Esophagus squamous epithelium (tissue), 5 donors: ENCODE measurements around the gene EID3. TPM values are rescaled to one million over a fixed set of nuclear protein-coding genes. Genes with fewer than 3 reads are reported as not detected.
A peak's percentile ranks its signal among the peaks of the same experiment; 100 is the strongest.

ENCODE experiments used
- DNase-seq: peaks from one replicate; lab custom pipeline; 2025; lab: John Stamatoyannopoulos, UW
- H3K27ac ChIP-seq, 4 donors: fragments of 200-600 bp; sonication (generic); one replicate each; pipeline ENCODE4 v1.5.1; 2016 to 2019; ENCODE audit warnings: mild to moderate bottlenecking in 1 of 4
- H3K27me3 ChIP-seq, 4 donors: fragments of 200-600 bp; sonication (generic); 1 replicate in 3 of 4; 2 replicates in 1 of 4; pipeline versions ENCODE4 v1.5.1 to v1.6.0; 2017 to 2021; ENCODE audit warnings: antibody characterized with exemption in 1 of 4
- H3K36me3 ChIP-seq, 3 donors: fragments of 200-600 bp; sonication (generic); one replicate each; pipeline ENCODE4 v1.5.1; 2016 to 2019
- H3K4me1 ChIP-seq, 3 donors: fragments of 200-600 bp; sonication (generic); one replicate each; pipeline ENCODE4 v1.5.1; 2017 to 2019
- H3K4me3 ChIP-seq, 4 donors: fragments of 200-600 bp; sonication (generic); 1 replicate in 3 of 4; 2 replicates in 1 of 4; pipeline ENCODE4 v1.5.1; 2016 to 2019; ENCODE audit warnings: mild to moderate bottlenecking in 2 of 4, moderate library complexity in 1 of 4
- H3K9me3 ChIP-seq, 3 donors: fragments of 200-600 bp; sonication (generic); one replicate each; pipeline ENCODE4 v1.5.1; 2016 to 2019
- POLR2A ChIP-seq, 4 donors: fragments of 450-650 bp; IDR thresholded peaks; one replicate each; pipeline ENCODE4 v1.6.1; 2017; ENCODE audit warnings: antibody characterized with exemption in 4 of 4, mild to moderate bottlenecking in 4 of 4, moderate library complexity in 3 of 4
- WGBS, 2 donors: methylation state at CpG; one replicate each; pipeline ENCODE4 v1.1.5; 2018; 5-methylcytosine and 5-hydroxymethylcytosine counted together
- intact Hi-C: fragments of 100-400 bp; cut with DNase I; formaldehyde crosslinking; loops from one replicate; pipeline ENCODE4 v1.15.0; 2022
- total RNA-seq, 4 donors: library from RNA; depleted of rRNA; stranded (reverse); fragments of >200 nt; gene quantifications; one replicate each; pipeline ENCODE4 v1.1.0, GENCODE V29; 2016
- TF ChIP-seq, protein P1 (sequence below), 6 experiments: fragments of 450-650 bp in 4 of 6; fragments of 200-600 bp in 2 of 6; sonication (generic) in 2 of 6; IDR thresholded peaks; one replicate each; pipeline ENCODE4 v1.5.1; 2016 to 2019; ENCODE audit warnings: antibody characterized with exemption in 6 of 6, mild to moderate bottlenecking in 4 of 6, moderate library complexity in 4 of 6
- donor health status: DM: yes; HTN: yes; CAD: no.

EID3 gene
- total RNA-seq, 4 donors from 2014 or later = 1.8 to 17.1 (median 7.0) TPM

DNA sequence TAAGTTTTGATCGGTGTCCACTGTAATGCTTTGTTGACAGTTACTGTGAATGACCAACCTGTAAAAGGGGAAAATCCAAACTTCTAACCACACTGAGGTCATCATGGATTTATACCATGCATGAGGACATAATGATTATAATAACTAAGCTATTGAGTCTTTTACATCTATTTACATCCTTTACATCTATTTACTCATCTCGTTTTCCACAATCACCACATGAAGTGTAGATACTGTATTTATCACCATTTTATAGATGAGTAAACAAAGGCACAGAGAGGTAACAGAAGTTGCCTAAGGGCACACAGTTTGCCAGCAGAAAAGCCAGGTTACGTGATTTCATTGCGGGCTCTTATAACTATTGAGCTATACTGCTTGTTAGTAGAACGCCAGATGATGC, 27.9 kb upstream of the EID3 start:
- WGBS, 2 donors = 41 to 44% methylated on average over 5 of the region's 5 CpGs
- H3K9me3 ChIP-seq = no peaks in the 10 kb centered on the region
- peak overlapping the region in 3 of 4 donors; percentile 67 to 77 (median 71) for H3K27ac ChIP-seq
- H3K27me3 ChIP-seq = no peaks in the 10 kb centered on the region
- no peak for DNase-seq
- TF ChIP-seq, protein P1, sequence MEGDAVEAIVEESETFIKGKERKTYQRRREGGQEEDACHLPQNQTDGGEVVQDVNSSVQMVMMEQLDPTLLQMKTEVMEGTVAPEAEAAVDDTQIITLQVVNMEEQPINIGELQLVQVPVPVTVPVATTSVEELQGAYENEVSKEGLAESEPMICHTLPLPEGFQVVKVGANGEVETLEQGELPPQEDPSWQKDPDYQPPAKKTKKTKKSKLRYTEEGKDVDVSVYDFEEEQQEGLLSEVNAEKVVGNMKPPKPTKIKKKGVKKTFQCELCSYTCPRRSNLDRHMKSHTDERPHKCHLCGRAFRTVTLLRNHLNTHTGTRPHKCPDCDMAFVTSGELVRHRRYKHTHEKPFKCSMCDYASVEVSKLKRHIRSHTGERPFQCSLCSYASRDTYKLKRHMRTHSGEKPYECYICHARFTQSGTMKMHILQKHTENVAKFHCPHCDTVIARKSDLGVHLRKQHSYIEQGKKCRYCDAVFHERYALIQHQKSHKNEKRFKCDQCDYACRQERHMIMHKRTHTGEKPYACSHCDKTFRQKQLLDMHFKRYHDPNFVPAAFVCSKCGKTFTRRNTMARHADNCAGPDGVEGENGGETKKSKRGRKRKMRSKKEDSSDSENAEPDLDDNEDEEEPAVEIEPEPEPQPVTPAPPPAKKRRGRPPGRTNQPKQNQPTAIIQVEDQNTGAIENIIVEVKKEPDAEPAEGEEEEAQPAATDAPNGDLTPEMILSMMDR (IDR thresholded peaks at IDR 0.05) = no peak
- no peak for TF ChIP-seq POLR2A (IDR thresholded peaks at IDR 0.05)
- intact Hi-C loops = no loop called here
- peaks cover 0 to 42% (median 6%) of the 10 kb centered on the region in 3 donors for H3K4me1 ChIP-seq
- no peak overlapping the region for H3K4me3 ChIP-seq
- no peaks in the 10 kb centered on the region for H3K36me3 ChIP-seq

- 40 to 65% methylated on average over 7 to 8 of the region's 8 CpGs for WGBS, 2 donors
- no peak for TF ChIP-seq POLR2A (IDR thresholded peaks at IDR 0.05)
- TF ChIP-seq, protein P1 (IDR thresholded peaks at IDR 0.05) = no peak
- Histone ChIP-seq H3K9me3 (no peaks in the 10 kb centered on the region), H3K4me3 (peak overlapping the region in 2 of 4 donors; percentile 8 to 53), H3K27ac (peak overlapping the region; percentile 67 to 77 (median 69)), H3K36me3 (no peaks in the 10 kb centered on the region), H3K27me3 (no peaks in the 10 kb centered on the region), H3K4me1 (peaks cover 0 to 42% (median 6%) of the 10 kb centered on the region in 3 donors)
- intact Hi-C loops = no loop called here
- no peak for DNase-seq
These were observed 27.0 kb upstream of the EID3 start for GRCh38 chr12:104276273-104277131.

- no peak for DNase-seq
- intact Hi-C loops = no loop called here
- H3K36me3 ChIP-seq = no peaks in the 10 kb centered on the region
- no peaks in the 10 kb centered on the region for H3K9me3 ChIP-seq
- peaks cover 0 to 42% (median 6%) of the 10 kb centered on the region in 3 donors for H3K4me1 ChIP-seq
- no peak overlapping the region for H3K27ac ChIP-seq
- H3K4me3 ChIP-seq = no peak overlapping the region
- peaks cover 0 to 10% (median 0%) of the 10 kb centered on the region in 4 donors for H3K27me3 ChIP-seq
- TF ChIP-seq POLR2A (IDR thresholded peaks at IDR 0.05) = no peak
- TF ChIP-seq, protein P1 (IDR thresholded peaks at IDR 0.05) = no peak
These were observed 24.4 kb upstream of the EID3 start for GRCh38 chr12:104279164-104279563.

- H3K4me3 ChIP-seq = no peak overlapping the region
- intact Hi-C loops = no loop called here
- TF ChIP-seq, protein P1 (IDR thresholded peaks at IDR 0.05) = no peak
- no peak for TF ChIP-seq POLR2A (IDR thresholded peaks at IDR 0.05)
These were observed 23.4 kb upstream of the EID3 start for GRCh38 chr12:104280111-104280510.

More at GRCh38 chr12:104280111-104280510, 23.4 kb upstream of the EID3 start:
- Histone ChIP-seq H3K9me3 (no peaks in the 10 kb centered on the region), H3K4me1 (peaks cover 0 to 36% (median 6%) of the 10 kb centered on the region in 3 donors), H3K27ac (peak overlapping the region in 1 of 4 donors; percentile 6), H3K27me3 (peaks cover 0 to 10% (median 0%) of the 10 kb centered on the region in 4 donors), H3K36me3 (no peaks in the 10 kb centered on the region)
- 78 to 86% methylated on average over 1 of the region's 1 CpG for WGBS, 2 donors
- no peak for DNase-seq
